Pulmonary artery endothelial cell (primary cell): ENCODE measurements around the gene EXD1. TPM values are rescaled to one million over a fixed set of nuclear protein-coding genes. Genes with fewer than 3 reads are reported as not detected.
"Not testable (repeated sequence)": the region's sequence is repeated elsewhere in the genome, so short reads cannot be mapped to it uniquely, and the experiment has no call there.

ENCODE experiments used
- DNase-seq: peaks from one replicate; pipeline ENCODE4 v3.0.0-alpha.2; 2011; ENCODE audit warnings: low read depth, low spot score
- total RNA-seq: library from RNA; depleted of rRNA; stranded (reverse); fragments of >200 nt; gene quantifications from 2 replicates; pipeline ENCODE4 v1.2.3, GENCODE V29; 2014

EXD1 gene
- total RNA-seq, 1 donor from 2014 or later = not detected

DNA sequence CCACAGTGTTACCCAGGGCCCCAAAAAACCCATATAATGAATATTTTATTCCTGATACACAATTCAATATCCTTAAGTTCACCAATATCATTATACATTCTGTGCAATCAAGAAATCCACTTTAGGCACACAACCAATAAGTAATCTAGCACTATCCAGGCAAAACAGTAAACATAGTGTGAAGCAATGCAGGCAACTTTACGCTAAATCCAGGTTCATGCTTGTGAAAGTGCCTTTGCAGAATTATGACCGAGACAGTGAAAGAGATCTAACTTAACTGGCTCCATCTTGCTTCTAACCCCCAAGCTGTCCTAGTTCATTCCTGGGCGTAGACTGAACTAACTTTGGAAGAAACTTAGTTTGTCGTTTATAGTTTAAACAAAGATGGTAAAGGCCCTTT is 80.3 kb downstream of the EXD1 start:
- DNase-seq = no peak

DNA sequence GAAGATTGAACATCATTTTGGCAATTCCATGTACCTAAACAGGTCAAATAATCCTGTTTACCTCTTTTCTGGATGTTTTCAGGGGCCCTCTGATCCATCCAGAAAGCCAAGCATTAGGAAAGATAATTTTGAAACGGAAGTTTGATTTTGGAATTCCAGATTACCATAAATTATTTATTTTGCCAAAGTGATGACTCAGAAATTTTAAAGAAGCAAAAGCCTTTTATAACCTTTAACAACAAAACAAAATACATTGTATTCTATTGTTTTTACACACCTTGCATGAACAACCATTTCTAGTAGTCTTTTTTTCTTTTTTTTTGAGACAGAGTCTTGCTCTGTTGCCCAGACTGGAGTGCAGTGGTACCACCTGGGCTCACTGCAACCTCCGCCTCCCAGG is 82.5 kb downstream of the EXD1 start:
- DNase-seq = no peak

- no peak for DNase-seq
Observed at GRCh38 chr15:41139619-41140018, 90.9 kb downstream of the EXD1 start.

DNA sequence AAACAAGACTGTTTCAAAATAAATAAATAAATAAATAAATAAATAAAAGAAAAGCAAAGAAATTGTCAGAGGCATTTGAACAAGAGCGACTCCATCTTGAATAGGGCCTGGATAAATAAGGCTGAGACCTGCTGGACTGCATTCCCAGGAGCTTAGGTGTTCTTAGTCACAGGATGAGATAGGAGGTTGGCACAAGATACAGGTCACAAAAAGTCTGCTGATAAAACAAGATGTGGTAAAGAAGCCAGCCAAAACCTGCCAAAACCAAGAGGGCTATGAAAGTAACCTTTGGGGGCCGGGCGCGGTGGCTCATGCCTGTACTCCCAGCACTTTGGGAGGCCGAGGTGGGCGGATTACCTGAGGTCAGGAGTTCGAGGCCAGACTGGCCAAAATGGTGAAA is 91.4 kb downstream of the EXD1 start:
- not testable (repeated sequence) for DNase-seq

- not testable (repeated sequence) for DNase-seq
Observed at GRCh38 chr15:41135580-41135979, 95.0 kb downstream of the EXD1 start.

DNA sequence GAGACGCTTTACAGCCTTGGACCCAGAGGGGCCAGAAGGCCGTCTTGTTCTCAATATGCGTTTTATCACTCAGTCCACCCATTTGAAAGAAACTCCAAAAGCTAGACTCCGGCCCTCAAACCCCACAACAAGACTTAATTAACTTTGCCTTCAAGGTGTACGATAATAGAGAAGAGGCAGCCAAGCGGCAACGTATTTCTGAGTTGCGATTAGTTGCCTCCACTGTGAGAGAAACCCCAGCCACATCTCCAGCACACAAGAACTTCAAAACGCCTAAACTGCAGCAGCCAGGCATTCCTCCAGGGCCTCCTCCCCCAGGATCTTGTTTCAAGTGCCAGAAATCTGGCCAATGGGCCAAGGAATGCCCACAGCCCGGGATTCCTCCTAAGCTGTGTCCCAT is 97.1 kb downstream of the EXD1 start:
- no peak for DNase-seq

Other genes with a start within 250 kb of the EXD1 start
- 25.4 and 26.0 TPM in 2 replicates for gene INO80, start 114.5 kb downstream of the EXD1 start, total RNA-seq
- 89.9 and 91.7 TPM in 2 replicates for gene CHP1, start 511 bp upstream of the EXD1 start, total RNA-seq
- gene OIP5, start 101.8 kb upstream of the EXD1 start, total RNA-seq = 7.3 and 13.2 TPM in 2 replicates
- 92.3 and 125 TPM in 2 replicates for gene NUSAP1, start 102.1 kb upstream of the EXD1 start, total RNA-seq
- gene NDUFAF1, start 171.7 kb upstream of the EXD1 start, total RNA-seq = 23.7 and 28.2 TPM in 2 replicates
- gene RTF1, start 186.3 kb upstream of the EXD1 start, total RNA-seq = 14.3 and 14.6 TPM in 2 replicates